GM19397 (cell line): ENCODE data around the gene KIT.
A peak's percentile ranks its signal among the peaks of the same experiment; 100 is the strongest.

Experiments used
- ATAC-seq: cut with Tn5 transposase; IDR thresholded peaks from one replicate; pipeline ENCODE4 v1.9.1; 2021; ENCODE audit warnings: mild to moderate bottlenecking, moderate library complexity; ENCODE audit not compliant: unreplicated experiment

Gene KIT

DNA sequence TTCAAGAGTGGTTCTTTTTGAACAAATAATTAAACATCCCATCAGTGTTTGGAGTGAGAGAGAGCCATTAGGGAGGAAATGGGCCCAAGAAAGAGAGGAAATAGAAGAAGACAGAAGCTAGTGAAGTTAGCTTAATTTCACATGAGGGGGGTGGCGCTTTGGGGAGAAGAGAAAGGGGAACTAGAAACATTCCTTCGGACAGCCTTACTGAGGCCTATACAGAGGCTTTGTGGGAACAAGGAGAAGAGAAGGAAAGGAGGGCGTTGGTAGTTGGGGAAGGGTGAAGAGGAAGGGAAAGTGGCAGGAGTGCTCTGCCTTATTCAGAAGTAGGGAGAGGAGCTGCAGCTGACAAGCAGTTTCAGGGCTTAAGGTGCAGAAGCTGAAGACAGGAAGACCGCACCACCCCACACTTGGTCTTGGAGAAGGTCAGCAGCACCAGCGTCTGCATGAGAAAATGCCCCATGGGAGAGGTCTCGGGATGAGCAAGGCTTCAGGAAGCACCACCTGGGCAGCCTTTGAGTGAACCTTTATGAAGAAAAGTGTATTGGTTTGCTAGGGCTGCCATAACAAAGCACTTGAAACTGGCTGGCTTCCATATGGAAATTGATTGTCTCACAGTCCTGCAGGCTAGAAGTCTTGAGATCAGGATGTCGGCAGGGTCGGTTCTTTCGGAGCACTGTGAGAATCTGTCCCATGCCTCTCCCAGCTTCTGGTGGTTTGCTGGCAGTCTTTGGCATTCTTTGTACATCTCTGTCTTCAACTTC lies 85.1 kb downstream of the KIT start:
- ATAC-seq, result no peak

GRCh38 chr4:54743562-54743961 lies 85.8 kb downstream of the KIT start:
- ATAC-seq, result no peak

GRCh38 chr4:54744487-54744886 lies 86.7 kb downstream of the KIT start:
- no peak for ATAC-seq

DNA sequence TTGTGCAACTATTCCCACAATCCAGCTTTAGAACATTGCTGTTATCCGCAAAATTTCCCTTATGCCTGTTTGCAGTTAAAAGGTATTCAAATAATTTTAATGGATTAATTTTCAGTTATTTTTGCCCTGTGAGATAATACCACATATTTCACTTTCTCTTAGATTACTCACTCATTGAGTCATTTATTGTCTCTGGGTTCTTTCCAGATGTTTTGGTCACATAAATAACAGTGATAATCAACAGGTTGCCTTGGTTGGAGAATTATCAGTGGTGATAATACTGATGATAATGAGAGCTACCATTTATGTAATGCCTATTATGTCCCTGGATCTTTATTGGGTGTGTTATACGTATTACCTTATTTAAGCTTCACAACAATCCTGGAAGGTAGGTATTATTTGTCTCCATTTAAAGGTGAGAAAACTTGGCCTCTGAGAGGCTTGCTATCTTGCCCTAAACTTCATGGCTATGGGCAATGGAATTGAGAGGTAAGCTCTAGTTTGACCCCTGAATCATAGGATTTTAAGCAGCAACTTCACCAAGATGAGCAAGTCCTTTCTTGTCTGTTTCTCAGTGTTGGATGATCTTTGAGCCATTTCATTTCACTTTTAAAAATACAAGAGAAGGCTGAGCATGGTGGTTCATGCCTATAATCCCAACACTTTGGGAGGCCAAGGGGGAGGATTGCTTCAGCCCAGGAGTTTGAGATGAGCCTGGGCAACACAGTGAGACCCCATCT lies 87.4 kb downstream of the KIT start:
- no peak for ATAC-seq

- peak; percentile 68 for ATAC-seq
These were observed 88.5 kb downstream of the KIT start for GRCh38 chr4:54746218-54746617.

DNA sequence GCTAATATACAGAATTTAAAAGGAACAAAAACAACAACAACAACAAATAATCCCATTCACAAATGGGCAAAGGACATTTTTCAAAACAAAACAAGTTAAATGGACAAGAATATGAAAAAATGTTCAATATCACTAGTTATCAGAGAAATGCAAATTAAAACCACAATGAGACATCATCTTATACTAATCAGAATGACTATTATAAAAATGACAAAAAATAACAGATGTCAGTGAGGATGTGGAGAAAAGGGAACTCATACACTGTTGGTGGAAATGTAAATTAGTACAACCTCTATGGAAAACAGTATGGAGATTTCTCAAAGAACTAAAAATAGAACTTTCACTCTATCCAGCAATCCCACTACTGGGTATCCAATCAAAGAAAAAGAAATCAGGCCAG lies 92.6 kb downstream of the KIT start:
- ATAC-seq, result no peak

GRCh38 chr4:54754394-54754793 lies 96.6 kb downstream of the KIT start:
- ATAC-seq, result no peak

DNA sequence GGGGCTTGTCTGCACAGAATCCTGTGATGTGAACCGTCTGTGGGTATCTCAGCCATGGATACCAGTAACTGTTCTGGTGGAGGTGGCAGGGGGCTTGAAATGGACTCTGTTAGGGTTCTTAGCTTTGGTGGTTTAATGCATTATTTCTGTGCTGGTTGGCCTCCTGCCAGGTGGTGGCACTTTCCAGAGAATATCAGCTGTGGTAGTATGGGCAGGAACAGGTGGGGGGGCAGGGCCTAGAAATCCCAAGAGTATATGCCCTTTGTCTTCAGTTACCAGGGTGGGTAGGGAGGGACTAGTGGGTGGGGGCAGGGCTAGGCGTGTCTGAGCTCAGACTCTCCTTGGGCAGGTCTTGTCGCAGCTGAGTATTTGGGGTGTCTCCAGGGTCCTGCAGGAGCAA lies 106.7 kb downstream of the KIT start:
- ATAC-seq, result no peak

DNA sequence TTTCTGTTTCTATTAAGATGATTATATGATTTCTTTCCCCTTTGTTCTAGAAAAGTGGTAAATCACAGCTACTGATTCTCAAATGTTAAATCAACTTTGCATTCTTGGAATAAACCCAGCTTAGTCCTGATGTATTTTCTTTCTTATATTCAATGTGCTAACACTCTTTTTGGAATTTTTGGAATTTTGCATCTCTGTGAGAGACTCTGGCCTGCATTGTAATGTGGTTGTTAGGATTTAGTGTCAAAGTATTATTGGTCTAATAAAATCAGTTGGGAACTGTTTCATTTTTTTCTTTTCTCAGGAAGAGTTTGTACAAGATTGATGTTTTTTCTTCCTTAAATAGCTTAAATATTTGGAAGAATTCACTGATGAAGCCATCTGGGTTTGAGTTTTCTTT lies 109.6 kb downstream of the KIT start:
- no peak for ATAC-seq

- ATAC-seq, result no peak
These were observed 115.3 kb downstream of the KIT start for GRCh38 chr4:54773022-54773421.

- no peak for ATAC-seq
These were observed 121.3 kb downstream of the KIT start for GRCh38 chr4:54779036-54779435.

- no peak for ATAC-seq
These were observed 121.9 kb downstream of the KIT start for GRCh38 chr4:54779476-54780148.

- ATAC-seq, result no peak
These were observed 122.4 kb downstream of the KIT start for GRCh38 chr4:54780149-54780495.

GRCh38 chr4:54781756-54782155 lies 124.0 kb downstream of the KIT start:
- no peak for ATAC-seq

GRCh38 chr4:54783402-54784110 lies 125.8 kb downstream of the KIT start:
- ATAC-seq, result no peak

- ATAC-seq, result no peak
These were observed 126.5 kb downstream of the KIT start for GRCh38 chr4:54784161-54784671.
